GM19372 (cell line): ENCODE measurements around the gene PTPRN2.
"Not testable (repeated sequence)": the region's sequence is repeated elsewhere in the genome, so short reads cannot be mapped to it uniquely, and the experiment has no call there.

Experiments
- ATAC-seq: cut with Tn5 transposase; IDR thresholded peaks from one replicate; pipeline ENCODE4 v1.9.1; 2021; ENCODE audit warnings: mild to moderate bottlenecking, low read depth, moderate library complexity; ENCODE audit not compliant: unreplicated experiment

PTPRN2 gene

GRCh38 chr7:158430308-158431034 lies 157.2 kb downstream of the PTPRN2 start:
- ATAC-seq: no peak

GRCh38 chr7:158428837-158429753 lies 158.5 kb downstream of the PTPRN2 start:
- ATAC-seq: no peak

- ATAC-seq: no peak
These were observed 159.3 kb downstream of the PTPRN2 start for GRCh38 chr7:158428131-158428836.

- not testable (repeated sequence) for ATAC-seq
These were observed 161.9 kb downstream of the PTPRN2 start for GRCh38 chr7:158425676-158426075.

- ATAC-seq: no peak
These were observed 163.1 kb downstream of the PTPRN2 start for GRCh38 chr7:158424531-158424930.

- no peak for ATAC-seq
These were observed 163.6 kb downstream of the PTPRN2 start for GRCh38 chr7:158424011-158424410.

GRCh38 chr7:158422887-158423560 lies 164.6 kb downstream of the PTPRN2 start:
- no peak for ATAC-seq

GRCh38 chr7:158422196-158422886 lies 165.3 kb downstream of the PTPRN2 start:
- ATAC-seq: no peak

GRCh38 chr7:158421361-158421760 lies 166.3 kb downstream of the PTPRN2 start:
- no peak for ATAC-seq

- ATAC-seq: no peak
These were observed 166.9 kb downstream of the PTPRN2 start for GRCh38 chr7:158420591-158421340.

GRCh38 chr7:158419238-158419785 lies 168.3 kb downstream of the PTPRN2 start:
- ATAC-seq: no peak

GRCh38 chr7:158418395-158418794 lies 169.2 kb downstream of the PTPRN2 start:
- not testable (repeated sequence) for ATAC-seq

GRCh38 chr7:158416283-158416933 lies 171.2 kb downstream of the PTPRN2 start:
- no peak for ATAC-seq

- ATAC-seq: no peak
These were observed 172.3 kb downstream of the PTPRN2 start for GRCh38 chr7:158415316-158415715.

GRCh38 chr7:158414486-158414961 lies 173.1 kb downstream of the PTPRN2 start:
- no peak for ATAC-seq

GRCh38 chr7:158414002-158414401 lies 173.6 kb downstream of the PTPRN2 start:
- ATAC-seq: no peak

GRCh38 chr7:158411232-158411950 lies 176.2 kb downstream of the PTPRN2 start:
- no peak for ATAC-seq

- ATAC-seq: no peak
These were observed 176.9 kb downstream of the PTPRN2 start for GRCh38 chr7:158410720-158411119.
